MCF 10A (cell line): Measurements from ENCODE around the gene HNRNPDL. TPM values are rescaled to one million over a fixed set of nuclear protein-coding genes. Genes with fewer than 3 reads are reported as not detected.

Experiments
- BruUV-seq: library from RNA; stranded (reverse); fragments of 400-500 nt; replicated peaks from 2 replicates; lab custom pipeline; 2021; lab: Mats Ljungman, UMichigan
- CTCF ChIA-PET: fragments of 300-600 bp; sonication (Branson Sonifier 250); formaldehyde crosslinking; extraction: SDS; loops from one replicate; lab custom pipeline; 2021; ENCODE audit warnings: antibody characterized with exemption, inconsistent platforms; lab: Yijun Ruan, JAX
- POLR2A ChIA-PET: fragments of 300-600, 350-650 bp; sonication (Branson Sonifier 250); formaldehyde crosslinking; extraction: SDS; loops from one replicate; lab custom pipeline; 2020; ENCODE audit warnings: antibody characterized with exemption, inconsistent platforms; lab: Yijun Ruan, JAX
- DNase-seq: peaks from one replicate; pipeline ENCODE4 v3.0.0-alpha.2; 2018; ENCODE audit not compliant: unreplicated experiment
- H3K27ac Mint-ChIP-seq: one replicate; pipeline ENCODE4 v1.8.0; 2022; ENCODE audit warnings: mild to moderate bottlenecking, low read depth, mixed read lengths; ENCODE audit not compliant: unreplicated experiment
- H3K27me3 Mint-ChIP-seq: one replicate; pipeline ENCODE4 v1.8.0; 2022; ENCODE audit warnings: mixed read lengths; ENCODE audit not compliant: insufficient read depth, unreplicated experiment
- H3K36me3 Mint-ChIP-seq: one replicate; pipeline ENCODE4 v1.8.0; 2022; ENCODE audit warnings: mild to moderate bottlenecking, moderate library complexity, mixed read lengths; ENCODE audit not compliant: insufficient read depth, unreplicated experiment
- H3K4me1 Mint-ChIP-seq: one replicate; pipeline ENCODE4 v1.8.0; 2022; ENCODE audit warnings: mixed read lengths; ENCODE audit not compliant: insufficient read depth, unreplicated experiment
- H3K4me3 Mint-ChIP-seq: one replicate; pipeline ENCODE4 v1.8.0; 2022; ENCODE audit warnings: mild to moderate bottlenecking, moderate library complexity, mixed read lengths; ENCODE audit not compliant: unreplicated experiment
- H3K9me3 Mint-ChIP-seq: one replicate; pipeline ENCODE4 v1.8.0; 2022; ENCODE audit warnings: mixed read lengths; ENCODE audit not compliant: unreplicated experiment
- CTCF ChIP-seq: fragments of 200-600 bp; IDR thresholded peaks from one replicate; pipeline ENCODE4 v1.8.0; 2022; ENCODE audit warnings: antibody characterized with exemption, mild to moderate bottlenecking; ENCODE audit not compliant: unreplicated experiment
- intact Hi-C: fragments of 100-400 bp; cut with micrococcal nuclease; formaldehyde crosslinking; loops from 2 replicates; pipeline ENCODE4 v1.14.1; 2022
- total RNA-seq: library from RNA; stranded (reverse); gene quantifications from 2 replicates; pipeline ENCODE4 v1.2.3, GENCODE V29; 2022

The HNRNPDL gene
- total RNA-seq, 1 experiment from 2014 or later, result 222 TPM

GRCh38 chr4:82428526-82428968 is 1.7 kb downstream of the HNRNPDL start:
- BruUV-seq, result no TSS peak
- intact Hi-C loops, result no loop called here
- Mint-ChIP-seq H3K36me3 (peaks cover 85% of the 10 kb centered on the region), H3K27ac (peak overlapping the region; percentile 99), H3K9me3 (no peaks in the 10 kb centered on the region), H3K27me3 (no peaks in the 10 kb centered on the region), H3K4me3 (peak overlapping the region; percentile 98), H3K4me1 (peaks cover 25% of the 10 kb centered on the region)
- no peak for DNase-seq
- ChIA-PET CTCF (interaction anchor here (0.6 to 3.5 kb wide), 15 partner anchors 9 to 598 kb away, joined by 3 to 38 read pairs (median 3); no protein-coding TSS in a partner anchor), POLR2A (interaction anchor here (0.8 to 6.5 kb wide), 25 partner anchors 9 to 582 kb away, joined by 3 to 240 read pairs (median 5); partner anchors contain the start of genes HNRNPD, LIN54 and THAP9)
- no peak for TF ChIP-seq CTCF

GRCh38 chr4:82425478-82425877 is 4.8 kb downstream of the HNRNPDL start:
- Mint-ChIP-seq H3K27ac (no peak overlapping the region), H3K4me1 (peaks cover 25% of the 10 kb centered on the region), H3K36me3 (peaks cover 84% of the 10 kb centered on the region), H3K9me3 (no peaks in the 10 kb centered on the region), H3K27me3 (no peaks in the 10 kb centered on the region), H3K4me3 (no peak overlapping the region)
- intact Hi-C loops, result no loop called here
- ChIA-PET POLR2A (interaction anchor here (1.8 to 4.6 kb wide), 4 partner anchors 9 to 53 kb away, joined by 4 to 45 read pairs (median 26); partner anchors contain the start of gene HNRNPD), CTCF (no interaction called here)
- no peak for DNase-seq
- no TSS peak for BruUV-seq
- TF ChIP-seq CTCF, result no peak

GRCh38 chr4:82423245-82424054 is 6.8 kb downstream of the HNRNPDL start:
- Mint-ChIP-seq H3K36me3 (peaks cover 65% of the 10 kb centered on the region), H3K9me3 (no peaks in the 10 kb centered on the region), H3K27ac (no peak overlapping the region), H3K27me3 (no peaks in the 10 kb centered on the region), H3K4me3 (no peak overlapping the region), H3K4me1 (peaks cover 25% of the 10 kb centered on the region)
- no TSS peak for BruUV-seq
- ChIA-PET POLR2A (interaction anchor here (0.8 to 4.6 kb wide), 8 partner anchors 18 to 51 kb away, joined by 3 to 45 read pairs (median 6); partner anchors contain the start of gene HNRNPD), CTCF (interaction anchor here (0.7 kb wide), 1 partner anchor 15 kb away, joined by 3 read pairs; no protein-coding TSS in a partner anchor)
- no peak for TF ChIP-seq CTCF
- intact Hi-C loops, result no loop called here
- DNase-seq, result no peak

- intact Hi-C loops, result no loop called here
- Mint-ChIP-seq H3K4me1 (peaks cover 25% of the 10 kb centered on the region), H3K27ac (no peak overlapping the region), H3K4me3 (no peak overlapping the region), H3K27me3 (no peaks in the 10 kb centered on the region), H3K36me3 (peaks cover 57% of the 10 kb centered on the region), H3K9me3 (no peaks in the 10 kb centered on the region)
- BruUV-seq, result no TSS peak
- POLR2A ChIA-PET, result interaction anchor here (0.9 to 4.6 kb wide), 10 partner anchors 13 to 50 kb away, joined by 3 to 45 read pairs (median 5); partner anchors contain the start of gene HNRNPD
- no peak for TF ChIP-seq CTCF
- CTCF ChIA-PET, result no interaction called here
- DNase-seq, result no peak
Observed at GRCh38 chr4:82422616-82423015, 7.6 kb downstream of the HNRNPDL start.
